ENCODE measurements around the gene PRR35.

PRR35 gene

DNA sequence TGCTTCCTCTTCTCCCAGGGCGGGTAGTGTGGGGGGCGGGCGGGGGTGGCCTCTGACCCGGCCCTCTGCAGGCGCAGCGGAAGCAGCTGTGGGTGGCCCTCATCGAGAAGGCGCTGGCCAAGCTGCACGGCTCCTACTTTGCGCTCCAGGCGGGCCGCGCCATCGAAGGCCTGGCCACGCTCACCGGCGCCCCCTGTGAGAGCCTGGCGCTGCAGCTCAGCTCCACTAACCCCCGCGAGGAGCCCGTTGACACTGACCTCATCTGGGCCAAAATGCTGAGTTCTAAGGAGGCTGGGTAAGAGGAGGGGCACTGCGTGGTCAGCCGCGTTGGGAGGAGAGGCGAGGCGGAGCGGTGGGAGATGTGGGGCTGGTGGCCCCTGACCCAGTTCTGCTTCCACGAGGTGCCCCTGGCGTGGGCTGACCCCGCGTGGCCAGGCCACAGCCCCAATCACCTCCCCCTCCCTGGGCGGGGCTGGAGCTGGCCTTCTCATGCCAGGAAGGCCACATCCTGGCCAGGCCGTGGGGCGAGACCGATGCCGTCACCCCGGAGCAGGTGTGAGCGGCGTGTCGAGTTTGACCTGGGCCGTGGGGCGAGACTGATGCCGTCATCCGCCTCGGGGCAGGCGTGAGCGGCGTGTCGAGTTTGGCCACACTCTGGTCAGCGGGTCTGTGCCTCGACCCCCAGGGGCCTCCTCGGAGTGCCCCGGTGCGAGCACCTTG, 10.5 kb upstream of the PRR35 start:
- DNase-seq (ENCODE audit: low read depth), result no peak

DNA sequence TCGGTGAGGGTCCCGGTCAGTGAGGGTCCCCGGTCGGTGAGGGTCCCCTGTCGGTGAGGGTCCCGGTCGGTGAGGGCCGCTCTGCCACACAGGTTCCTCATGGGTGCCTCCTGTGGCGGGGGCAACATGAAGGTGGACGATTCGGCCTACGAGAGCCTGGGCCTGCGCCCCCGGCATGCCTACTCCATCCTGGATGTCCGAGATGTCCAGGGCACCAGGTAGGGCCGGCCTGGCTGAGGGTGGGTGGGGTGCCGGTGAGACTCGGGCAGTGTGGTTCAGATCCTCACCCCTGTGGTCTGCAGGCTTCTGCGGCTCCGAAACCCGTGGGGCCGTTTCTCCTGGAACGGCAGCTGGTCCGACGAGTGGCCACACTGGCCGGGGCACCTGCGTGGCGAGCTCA, 9.0 kb upstream of the PRR35 start:
- DNase-seq (ENCODE audit: low read depth), result no peak

DNA sequence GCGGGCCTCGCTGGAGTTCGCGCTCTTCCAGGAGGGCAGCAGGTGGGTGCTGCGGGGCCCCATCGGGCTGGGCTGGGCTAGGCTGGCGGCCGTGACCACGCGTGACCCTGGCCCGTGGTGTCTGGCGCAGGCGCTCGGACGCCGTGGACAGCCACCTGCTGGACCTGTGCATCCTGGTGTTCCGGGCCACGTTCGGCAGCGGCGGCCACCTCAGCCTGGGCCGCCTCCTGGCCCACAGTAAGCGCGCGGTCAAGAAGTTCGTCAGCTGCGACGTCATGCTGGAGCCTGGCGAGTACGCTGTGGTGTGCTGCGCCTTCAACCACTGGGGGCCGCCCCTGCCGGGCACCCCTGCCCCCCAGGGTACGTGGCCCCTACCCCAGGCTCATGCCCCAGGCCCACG, 8.0 kb upstream of the PRR35 start:
- DNase-seq (ENCODE audit: low read depth), result no peak

GRCh38 chr16:553601-554296, 6.4 kb upstream of the PRR35 start:
- no peak for DNase-seq (ENCODE audit: low read depth)

GRCh38 chr16:554297-554621, 5.9 kb upstream of the PRR35 start:
- DNase-seq (ENCODE audit: low read depth), result no peak

DNA sequence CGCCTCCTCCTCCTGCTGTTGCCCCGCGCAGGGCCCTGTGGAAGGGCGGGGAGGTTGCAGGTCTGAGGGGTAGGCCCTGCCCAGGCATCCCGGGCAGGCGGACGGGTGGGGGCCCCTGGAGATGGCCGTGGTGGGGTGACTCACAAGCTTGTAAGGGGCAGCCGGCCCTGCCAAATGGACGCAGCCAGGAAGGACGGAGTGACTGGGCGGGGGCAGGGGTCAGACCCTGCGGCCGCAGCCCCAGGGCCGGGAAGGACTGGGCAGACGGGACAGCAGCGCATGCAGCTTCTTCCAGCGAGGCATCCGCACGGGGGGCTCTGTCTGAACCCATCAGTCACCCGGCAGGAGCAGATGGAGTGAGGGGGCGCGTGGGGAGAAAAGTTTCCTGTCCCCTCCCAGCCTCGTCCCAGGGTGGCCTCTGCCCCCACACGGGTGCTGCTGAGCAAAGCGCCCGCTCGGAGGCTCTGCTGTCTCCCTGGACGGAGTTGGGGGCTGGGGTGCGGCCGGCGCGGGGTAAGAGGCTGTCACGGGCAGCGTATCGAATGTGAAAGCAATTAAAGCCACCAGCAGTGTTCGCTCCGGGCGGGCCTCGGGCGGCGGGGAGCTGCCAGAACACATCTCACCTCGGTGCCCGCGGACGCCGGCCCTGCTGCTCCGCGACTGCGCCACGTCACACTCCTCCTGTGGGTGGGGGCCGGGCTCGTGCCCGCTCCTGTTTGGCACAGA, 5.4 kb upstream of the PRR35 start:
- no peak for DNase-seq (ENCODE audit: low read depth)

GRCh38 chr16:555528-556473, 4.4 kb upstream of the PRR35 start:
- no peak for DNase-seq (ENCODE audit: low read depth)

DNA sequence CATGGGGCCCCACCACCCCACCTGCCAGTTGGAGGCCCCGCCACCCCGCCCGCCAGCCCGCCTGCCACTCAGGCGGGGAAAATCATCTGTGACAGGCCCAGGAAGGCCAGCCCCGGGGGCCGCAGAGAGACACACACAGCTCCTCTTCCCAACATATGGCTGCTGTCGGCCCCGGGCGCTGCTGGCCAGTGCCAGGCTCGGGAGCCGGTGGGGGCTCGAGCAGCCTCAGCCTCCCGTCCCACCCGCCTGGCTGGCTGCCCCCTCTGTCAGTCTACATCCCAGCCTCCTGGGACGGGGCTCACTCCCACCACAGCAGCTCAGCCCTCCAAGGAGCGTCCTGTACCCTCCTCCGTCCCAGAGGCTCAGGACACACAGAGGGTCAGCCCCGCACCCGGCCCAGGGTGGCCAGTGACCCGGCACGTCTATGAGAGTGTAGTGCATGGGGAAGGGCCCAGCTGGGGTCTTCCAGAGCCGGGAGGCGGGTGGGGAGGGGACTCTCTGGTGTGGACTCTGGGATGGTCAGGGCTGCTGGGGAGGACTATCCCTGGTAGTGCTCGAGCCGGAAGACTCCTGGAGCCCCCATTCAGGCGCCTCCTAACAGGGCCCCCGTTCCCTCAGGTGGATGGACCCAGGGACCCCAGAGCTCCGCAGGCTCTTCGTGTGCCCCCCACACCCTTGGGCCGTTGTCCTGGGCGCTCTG, 3.6 kb upstream of the PRR35 start:
- DNase-seq (ENCODE audit: low read depth), result no peak

DNA sequence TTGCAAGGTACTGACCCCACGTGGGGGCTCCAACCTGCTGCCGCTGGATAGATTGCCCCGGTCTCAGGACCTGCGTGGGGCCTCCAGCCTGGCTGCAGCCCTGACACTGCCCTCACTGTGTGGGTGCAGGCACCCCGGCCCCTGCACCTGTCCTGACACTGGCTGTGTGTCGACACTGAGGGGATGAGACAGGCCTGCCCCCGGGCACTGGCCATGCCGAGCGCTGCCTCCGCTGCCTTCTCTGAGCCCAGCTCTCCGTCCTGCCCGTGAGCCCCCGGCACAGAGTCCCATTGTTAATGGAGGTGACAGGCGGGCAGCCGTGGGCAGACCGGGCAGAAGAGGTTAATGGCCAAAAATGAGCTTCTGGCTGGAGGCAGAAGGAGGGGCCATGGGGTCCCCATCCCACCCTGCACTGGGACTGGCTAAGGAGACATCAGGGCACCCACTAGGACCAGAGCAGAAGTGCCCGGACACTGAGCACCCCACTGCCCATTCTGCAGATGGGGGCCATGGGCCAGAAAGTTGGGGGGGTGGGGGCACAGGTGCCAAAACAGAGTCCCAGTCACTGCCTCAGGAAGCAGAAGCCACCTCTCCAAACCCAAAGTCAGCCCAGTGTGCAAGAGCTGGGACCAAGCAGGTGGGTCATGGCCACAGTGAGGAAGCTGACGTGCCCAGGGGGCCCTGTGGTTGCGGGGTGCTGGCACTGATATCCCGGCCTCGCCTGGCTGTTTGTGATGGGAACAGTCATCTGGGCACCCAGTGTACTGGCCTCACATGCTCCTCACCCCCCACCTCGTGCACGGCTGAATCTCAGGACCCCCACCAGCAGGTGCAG, 2.5 kb upstream of the PRR35 start:
- no peak for DNase-seq (ENCODE audit: low read depth)

- DNase-seq (ENCODE audit: low read depth), result no peak
Measured at GRCh38 chr16:558298-559020, 1.7 kb upstream of the PRR35 start.

- no peak for DNase-seq (ENCODE audit: low read depth)
Measured at GRCh38 chr16:559021-559380, 1.2 kb upstream of the PRR35 start.

- DNase-seq (ENCODE audit: low read depth), result no peak
Measured at GRCh38 chr16:559411-560203, 587 bp upstream of the PRR35 start.

GRCh38 chr16:560701-561412, 663 bp downstream of the PRR35 start:
- DNase-seq (ENCODE audit: low read depth), result no peak

DNA sequence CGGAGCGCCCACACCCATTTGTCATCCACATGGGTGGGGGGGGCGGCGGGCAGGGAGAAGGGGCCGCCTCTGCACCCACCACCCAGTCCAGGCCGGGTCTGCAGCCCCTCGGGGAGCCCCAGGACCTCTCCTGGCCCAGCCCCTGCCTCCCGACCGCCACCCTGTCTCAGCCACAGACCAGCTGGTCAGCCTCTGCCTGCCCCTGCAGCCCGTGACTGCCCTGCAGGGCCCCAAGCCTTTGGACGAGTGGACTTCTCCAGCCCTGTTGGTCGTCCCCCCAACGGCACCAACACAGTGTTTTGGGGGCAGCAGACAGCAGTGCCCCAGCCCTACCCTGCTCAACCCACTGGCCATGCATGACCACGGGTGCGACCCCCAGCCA, 1.2 kb downstream of the PRR35 start:
- DNase-seq (ENCODE audit: low read depth), result no peak

DNA sequence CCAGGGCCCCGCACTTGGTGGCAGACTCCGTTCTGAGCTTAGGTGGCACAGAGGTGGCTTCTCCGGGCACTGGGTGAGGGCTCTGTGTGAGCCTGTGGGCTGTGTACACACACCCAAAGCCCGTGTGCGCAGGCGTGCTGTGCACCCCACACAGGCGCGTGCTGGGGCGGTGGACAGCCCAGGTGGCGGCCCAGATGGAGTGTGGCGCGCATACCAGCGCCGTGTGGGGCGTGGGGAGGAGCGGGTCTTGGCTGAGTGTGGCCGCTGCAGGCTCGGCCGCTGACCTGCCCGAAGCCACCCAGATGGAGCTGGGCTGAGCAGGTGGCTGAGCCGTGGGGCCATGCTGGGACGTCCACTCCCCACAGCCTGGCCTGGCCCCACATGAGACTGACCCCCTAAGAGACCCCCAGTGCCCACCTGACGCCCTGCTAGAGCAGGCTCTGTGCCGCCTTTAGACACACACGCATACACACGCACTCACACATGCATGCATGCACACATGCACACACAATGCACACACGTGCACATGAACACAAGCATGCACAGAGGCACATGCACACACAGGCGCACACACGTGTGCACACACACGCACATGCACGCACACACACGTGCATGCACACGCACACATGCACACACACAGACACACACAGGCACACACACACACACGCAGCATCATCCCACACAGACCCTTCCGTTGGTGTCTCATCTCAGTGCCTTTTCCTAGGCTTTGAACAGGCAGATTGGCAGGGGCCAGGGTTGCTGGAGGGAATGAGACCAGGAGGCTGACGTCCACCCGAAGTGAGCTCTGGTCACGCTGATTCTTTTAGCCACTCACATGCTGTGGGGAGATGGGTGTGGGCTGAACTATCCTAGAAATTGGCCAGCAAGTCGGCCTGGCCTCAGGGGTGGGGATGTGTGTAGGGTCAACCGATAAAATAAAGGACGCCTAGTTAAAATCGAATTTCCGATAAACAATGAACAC, 2.1 kb downstream of the PRR35 start:
- DNase-seq (ENCODE audit: low read depth), result no peak

- DNase-seq (ENCODE audit: low read depth), result no peak
Measured at GRCh38 chr16:563072-563644, 3.0 kb downstream of the PRR35 start.
